GM19025 (cell line): ENCODE data around the gene ZP2.
"Not testable (repeated sequence)": the region's sequence is repeated elsewhere in the genome, so short reads cannot be mapped to it uniquely, and the experiment has no call there.

Experiments
- ATAC-seq: cut with Tn5 transposase; IDR thresholded peaks from one replicate; pipeline ENCODE4 v1.9.1; 2021; ENCODE audit warnings: mild to moderate bottlenecking, low read depth, moderate library complexity; ENCODE audit not compliant: unreplicated experiment

ZP2 gene

DNA sequence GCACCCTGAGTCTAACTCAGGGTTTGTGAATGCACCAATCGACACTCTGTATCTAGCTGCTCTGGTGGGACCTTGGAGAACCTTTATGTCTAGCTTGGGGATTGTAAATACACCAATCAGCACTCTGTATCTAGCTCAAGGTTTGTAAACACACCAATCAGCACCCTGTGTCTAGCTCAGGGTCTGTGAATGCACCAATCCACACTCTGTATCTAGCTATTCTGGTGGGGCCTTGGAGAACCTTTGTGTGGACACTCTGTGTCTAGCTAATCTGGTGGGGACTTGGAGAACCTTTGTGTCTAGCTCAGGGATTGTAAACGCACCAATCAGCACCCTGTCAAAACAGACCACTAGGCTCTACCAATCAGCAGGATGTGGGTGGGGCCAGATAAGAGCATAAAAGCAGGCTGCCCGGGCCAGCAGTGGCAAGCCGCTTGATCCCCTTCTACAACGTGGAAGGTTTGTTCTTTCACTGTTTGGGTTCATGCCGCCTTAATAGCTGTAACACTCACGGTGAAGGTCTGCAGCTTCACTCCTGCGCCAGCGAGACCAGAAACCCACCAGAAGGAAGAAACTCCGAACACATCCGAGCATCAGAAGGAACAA is 58.1 kb downstream of the ZP2 start:
- not testable (repeated sequence) for ATAC-seq

DNA sequence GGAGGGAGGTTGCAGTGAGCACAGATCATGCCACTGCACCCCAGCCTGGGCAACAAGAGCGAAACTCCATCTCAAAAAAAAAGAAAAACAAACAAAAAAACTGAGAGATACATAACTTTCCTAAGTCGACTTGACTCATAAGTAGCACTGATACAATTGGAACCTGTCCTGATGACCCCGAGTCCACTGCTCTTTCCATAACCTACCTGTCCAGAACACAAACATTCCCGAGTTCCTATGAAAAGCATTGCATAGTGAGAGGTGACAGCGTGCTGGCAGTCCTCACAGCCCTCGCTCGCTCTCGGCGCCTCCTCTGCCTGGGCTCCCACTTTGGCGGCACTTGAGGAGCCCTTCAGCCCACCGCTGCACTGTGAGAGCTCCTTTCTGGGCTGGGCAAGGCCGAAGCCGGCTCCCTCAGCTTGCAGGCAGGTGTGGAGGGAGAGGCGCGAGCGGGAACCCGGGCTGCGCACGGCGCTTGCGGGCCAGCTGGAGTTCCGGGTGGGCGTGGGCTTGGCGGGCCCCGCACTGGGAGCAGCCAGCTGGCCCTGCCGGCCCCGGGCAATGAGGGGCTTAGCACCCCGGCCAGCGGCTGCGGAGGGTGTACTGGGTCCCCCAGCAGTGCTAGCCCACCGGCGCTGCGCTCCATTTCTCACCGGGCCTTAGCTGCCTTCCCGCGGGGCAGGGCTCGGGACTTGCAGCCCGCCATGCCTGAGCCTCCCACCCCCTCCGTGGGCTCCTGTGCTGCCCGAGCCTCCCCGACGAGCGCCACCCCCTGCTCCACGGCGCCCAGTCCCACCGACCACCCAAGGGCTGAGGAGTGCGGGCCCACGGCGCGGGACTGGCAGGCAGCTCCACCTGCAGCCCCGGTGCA is 59.0 kb downstream of the ZP2 start:
- ATAC-seq: not testable (repeated sequence)

DNA sequence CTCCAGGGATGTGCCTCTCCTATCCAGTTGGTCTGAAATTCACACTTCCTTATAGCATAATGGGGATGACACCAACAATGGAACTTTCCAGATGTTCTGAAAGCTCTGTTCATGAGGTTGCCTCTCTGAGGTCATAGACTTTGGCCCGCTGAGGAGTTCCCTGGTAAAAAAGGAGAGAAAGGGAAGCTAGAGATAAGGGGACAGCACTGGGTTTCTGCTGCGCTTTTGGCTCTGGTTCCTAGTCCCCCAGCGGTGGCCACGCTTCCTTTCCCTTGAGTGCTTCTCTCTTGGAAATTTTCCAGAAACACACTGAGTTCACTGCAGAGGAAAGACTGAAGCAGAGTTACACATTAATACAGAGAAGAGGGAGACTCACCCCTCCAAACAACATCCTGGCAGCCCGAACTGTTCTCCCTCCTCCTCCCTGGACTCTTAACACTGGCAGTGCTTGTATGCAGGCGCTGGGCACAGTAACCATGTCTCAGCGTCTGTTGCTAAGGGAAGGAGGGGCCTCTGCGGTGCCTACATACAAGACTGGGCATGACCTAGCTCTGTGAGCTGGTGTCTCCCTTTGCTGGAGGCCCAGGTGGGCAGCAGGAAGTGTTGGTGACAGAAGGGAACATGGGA is 60.9 kb downstream of the ZP2 start, which contains the start of gene DNAH3:
Gene DNAH3, minus strand, starts transcription at position 472 of the 627 bp plus-strand sequence. CDS start 527 bp downstream, outside the sequence.
- no peak for ATAC-seq
